A549 (cell line): ENCODE results near the gene TMC6. TPM values are rescaled to one million over a fixed set of nuclear protein-coding genes. Genes with fewer than 3 reads are reported as not detected.

Experiments
- ATAC-seq, 2 experiments: fragments of 200-7000 bp in 1 of 2; fragments of >200 bp in 1 of 2; cut with Nextera tagmentation in 1 of 2; cut with Tn5 transposase in 1 of 2; 3 replicates each; pipeline versions ENCODE4 v1.8.0 to v1.9.1; 2018 to 2020; ENCODE audit warnings: mild to moderate bottlenecking in 1 of 2, moderate library complexity in 1 of 2
- CTCF ChIA-PET: fragments of 300-600 bp; sonication (Branson Sonifier 250); formaldehyde crosslinking; extraction: SDS; loops from one replicate; lab custom pipeline; 2021; ENCODE audit warnings: antibody characterized with exemption, inconsistent platforms; lab: Yijun Ruan, JAX
- POLR2A ChIA-PET: fragments of 350-600 bp; formaldehyde crosslinking; extraction: SDS; loops from one replicate; lab custom pipeline; 2021; ENCODE audit warnings: antibody characterized with exemption, inconsistent platforms; lab: Yijun Ruan, JAX
- DNase-seq, 2 experiments: peaks; one replicate each; pipeline versions ENCODE4 v3.0.0 to v3.0.0-alpha.2; 2011 to 2016; ENCODE audit warnings: low read depth in 1 of 2, low spot score in 1 of 2
- FAIRE-seq: peaks from 2 replicates; lab custom pipeline; 2011; peaks lifted over from hg19 to GRCh38; lab: Jason Lieb, UNC
- H3K27ac ChIP-seq, 2 experiments: fragments of >200 bp; sonication (Bioruptor Twin); formaldehyde crosslinking; 3 replicates each; pipeline ENCODE4 v1.5.1; 2016 to 2017
- H3K4me1 ChIP-seq: fragments of >200 bp; sonication (Bioruptor Twin); formaldehyde crosslinking; 3 replicates; pipeline ENCODE4 v1.6.1; 2016
- H3K4me2 ChIP-seq: fragments of >200 bp; sonication (Bioruptor Twin); formaldehyde crosslinking; 3 replicates; pipeline ENCODE4 v1.6.1; 2016
- H3K4me3 ChIP-seq: fragments of >200 bp; sonication (Bioruptor Twin); formaldehyde crosslinking; 3 replicates; pipeline ENCODE4 v1.5.1; 2016
- H3K9me3 ChIP-seq: fragments of >200 bp; sonication (Bioruptor Twin); formaldehyde crosslinking; 3 replicates; pipeline ENCODE4 v1.6.1; 2016
- BCL3 ChIP-seq: fragments of >200 bp; sonication (Bioruptor Twin); formaldehyde crosslinking; IDR thresholded peaks from 3 replicates; pipeline ENCODE4 v1.6.1; 2016
- CHD4 ChIP-seq: fragments of 200-600 bp; sonication (generic); IDR thresholded peaks from 2 replicates; pipeline ENCODE4 v1.6.1; 2016; ENCODE audit warnings: antibody characterized with exemption, mild to moderate bottlenecking, borderline replicate concordance
- E2F6 ChIP-seq: IDR thresholded peaks from 2 replicates; pipeline ENCODE4 v1.6.1; 2012; ENCODE audit warnings: low read depth, borderline replicate concordance
- EHF ChIP-seq: fragments of 250-450 bp; sonication (Bioruptor Pico); IDR thresholded peaks from 2 replicates; pipeline ENCODE4 v1.5.0; 2020; ENCODE audit warnings: mild to moderate bottlenecking
- ELK1 ChIP-seq: fragments of 150-350 bp; IDR thresholded peaks from 2 replicates; pipeline ENCODE4 v1.6.1; 2014; ENCODE audit warnings: low read depth, mild to moderate bottlenecking, low read length
- EP300 ChIP-seq, 2 experiments: fragments of >200 bp; sonication (Bioruptor Twin); formaldehyde crosslinking; IDR thresholded peaks; 2 replicates in 1 of 2; 3 replicates in 1 of 2; pipeline ENCODE4 v1.6.1; 2016 to 2017
- ESRRA ChIP-seq: fragments of 150-350 bp; IDR thresholded peaks from 2 replicates; pipeline ENCODE4 v1.6.1; 2014; ENCODE audit warnings: mild to moderate bottlenecking, low read length, borderline replicate concordance
- HDAC2 ChIP-seq: fragments of 200-600 bp; sonication (generic); IDR thresholded peaks from 2 replicates; pipeline ENCODE4 v1.6.1; 2016
- HES2 ChIP-seq: fragments of >200 bp; sonication (Bioruptor Twin); formaldehyde crosslinking; IDR thresholded peaks from 2 replicates; pipeline ENCODE4 v1.6.1; 2016
- HOXB13 ChIP-seq: fragments of 250-450 bp; sonication (Bioruptor Pico); IDR thresholded peaks from 2 replicates; pipeline ENCODE4 v1.5.0; 2020; ENCODE audit warnings: low read depth, mild to moderate bottlenecking, moderate library complexity
- JUN ChIP-seq, 2 experiments: fragments of >200 bp; sonication (Bioruptor Twin); formaldehyde crosslinking; IDR thresholded peaks; 2 replicates in 1 of 2; 3 replicates in 1 of 2; pipeline ENCODE4 v1.6.1; 2016 to 2017
- JUNB ChIP-seq: fragments of >200 bp; sonication (Bioruptor Twin); formaldehyde crosslinking; IDR thresholded peaks from 2 replicates; pipeline ENCODE4 v1.6.1; 2016
- KDM1A ChIP-seq: fragments of 200-600 bp; sonication (generic); IDR thresholded peaks from 2 replicates; pipeline ENCODE4 v1.6.1; 2016; ENCODE audit warnings: low read depth, mild to moderate bottlenecking
- NR3C1 ChIP-seq: fragments of >200 bp; sonication (Bioruptor Twin); formaldehyde crosslinking; IDR thresholded peaks from 3 replicates; pipeline ENCODE4 v1.6.1; 2017
- REST ChIP-seq: fragments of 200-600 bp; sonication (generic); IDR thresholded peaks from 2 replicates; pipeline ENCODE4 v1.6.1; 2016; ENCODE audit warnings: antibody characterized with exemption, mild to moderate bottlenecking, moderate library complexity
- RFX5 ChIP-seq: fragments of 450-650 bp; IDR thresholded peaks from 2 replicates; pipeline ENCODE4 v1.7.1; 2014; ENCODE audit warnings: antibody characterized with exemption, mild to moderate bottlenecking, moderate library complexity
- SMC3 ChIP-seq: fragments of >200 bp; sonication (Bioruptor Twin); formaldehyde crosslinking; IDR thresholded peaks from 3 replicates; pipeline ENCODE4 v1.6.1; 2018; ENCODE audit warnings: inconsistent platforms
- TP53 ChIP-seq: fragments of 250-450 bp; sonication (Bioruptor Pico); IDR thresholded peaks from 2 replicates; pipeline ENCODE4 v1.5.0; 2021; ENCODE audit warnings: mild to moderate bottlenecking, moderate library complexity
- ZFP36 ChIP-seq: fragments of 450-650 bp; IDR thresholded peaks from 2 replicates; pipeline ENCODE4 v1.6.1; 2014; ENCODE audit warnings: borderline replicate concordance; ENCODE audit not compliant: partially characterized antibody
- WGBS: methylation state at CpG from one replicate; pipeline ENCODE4 v1.1.6; 2017; ENCODE audit errors: missing lambda C conversion rate; 5-methylcytosine and 5-hydroxymethylcytosine counted together
- polyA plus RNA-seq, 4 experiments: library from polyadenylated mRNA; depleted of rRNA in 3 of 4; stranded (reverse); fragments of >200 nt; fragmentation: RNase III in 1 of 4; extraction: RNeasy Plus Mini Kit Qiagen cat#74134 plus additional on column Dnase treatment in 1 of 4; gene quantifications; 2 replicates in 3 of 4; 3 replicates in 1 of 4; pipeline ENCODE4 v1.2.3, GENCODE V29; 2011 to 2017

The TMC6 gene
- polyA plus RNA-seq, 2 of the 4 experiments (the other 2 are of a cell fraction) = 4.7 to 9.4 TPM

- Histone ChIP-seq H3K4me2 (peak overlapping the region; percentile 98), H3K4me1 (peaks cover 14% of the 10 kb centered on the region), H3K27ac (peak overlapping the region in 1 of 2 experiments; percentile 93; a peak in 4 of 6 replicates), H3K4me3 (peak overlapping the region; percentile 79), H3K9me3 (no peaks in the 10 kb centered on the region)
- DNase-seq = no peak
- CTCF ChIA-PET = interaction anchor here (0.5 to 13.7 kb wide), 9 partner anchors 10 to 121 kb away, joined by 3 to 164 read pairs (median 5); no protein-coding TSS in a partner anchor
- WGBS = 87% methylated on average over 4 of the region's 4 CpGs
- no peak for FAIRE-seq
- TF ChIP-seq TP53 (CRISPR knock-in tag) = no peak
- no peak for TF ChIP-seq ELK1
- TF ChIP-seq HDAC2 = no peak; the same call in 1 of the 2 replicates
- TF ChIP-seq KDM1A = peak; percentile 95
- TF ChIP-seq EP300 (IDR thresholded peaks at IDR 0.05) = no peak
- TF ChIP-seq BCL3 = no peak
- TF ChIP-seq JUN (IDR thresholded peaks at IDR 0.05) = no peak
- no peak for TF ChIP-seq EHF (CRISPR knock-in tag)
- TF ChIP-seq SMC3 = no peak
- no peak for TF ChIP-seq E2F6
- no peak for TF ChIP-seq HOXB13 (CRISPR knock-in tag)
- TF ChIP-seq RFX5 = no peak
- 0 out of 2 replicates have a peak, but pooled peaks have one; percentile 62 for TF ChIP-seq CHD4
- TF ChIP-seq REST = no peak
- no peak for TF ChIP-seq HES2
- TF ChIP-seq ZFP36 = peak; percentile 97
- TF ChIP-seq ESRRA = no peak
- no peak for TF ChIP-seq NR3C1
- TF ChIP-seq JUNB = no peak
- POLR2A ChIA-PET = interaction anchor here (1.7 kb wide), 1 partner anchor 13 kb away, joined by 7 read pairs; no protein-coding TSS in a partner anchor
- no peak for ATAC-seq
Observed at GRCh38 chr17:78129351-78130089, 965 bp upstream of the TMC6 start.
